Measurements from ENCODE around the gene C10orf105.

- TF ChIP-seq, protein P1, sequence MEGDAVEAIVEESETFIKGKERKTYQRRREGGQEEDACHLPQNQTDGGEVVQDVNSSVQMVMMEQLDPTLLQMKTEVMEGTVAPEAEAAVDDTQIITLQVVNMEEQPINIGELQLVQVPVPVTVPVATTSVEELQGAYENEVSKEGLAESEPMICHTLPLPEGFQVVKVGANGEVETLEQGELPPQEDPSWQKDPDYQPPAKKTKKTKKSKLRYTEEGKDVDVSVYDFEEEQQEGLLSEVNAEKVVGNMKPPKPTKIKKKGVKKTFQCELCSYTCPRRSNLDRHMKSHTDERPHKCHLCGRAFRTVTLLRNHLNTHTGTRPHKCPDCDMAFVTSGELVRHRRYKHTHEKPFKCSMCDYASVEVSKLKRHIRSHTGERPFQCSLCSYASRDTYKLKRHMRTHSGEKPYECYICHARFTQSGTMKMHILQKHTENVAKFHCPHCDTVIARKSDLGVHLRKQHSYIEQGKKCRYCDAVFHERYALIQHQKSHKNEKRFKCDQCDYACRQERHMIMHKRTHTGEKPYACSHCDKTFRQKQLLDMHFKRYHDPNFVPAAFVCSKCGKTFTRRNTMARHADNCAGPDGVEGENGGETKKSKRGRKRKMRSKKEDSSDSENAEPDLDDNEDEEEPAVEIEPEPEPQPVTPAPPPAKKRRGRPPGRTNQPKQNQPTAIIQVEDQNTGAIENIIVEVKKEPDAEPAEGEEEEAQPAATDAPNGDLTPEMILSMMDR (IDR thresholded peaks at IDR 0.05): no peak
- no peak for TF ChIP-seq POLR2A (IDR thresholded peaks at IDR 0.05)
Observed at GRCh38 chr10:71685554-71686232, 33.9 kb downstream of the C10orf105 start.
